Natural killer cell treated with Interleukin-12 subunit alpha and Interleukin-12 subunit beta and Interleukin-15 and Interleukin-18, amount 100 ng/mL, for 72 hours (primary cell): ENCODE results near the gene MRTFB. TPM values are rescaled to one million over a fixed set of nuclear protein-coding genes. Genes with fewer than 3 reads are reported as not detected.
"Not testable (repeated sequence)": the region's sequence is repeated elsewhere in the genome, so short reads cannot be mapped to it uniquely, and the experiment has no call there.

Experiments used
- ATAC-seq, 2 donors: fragments of 150-1000 bp; cut with Tn5 transposase in 1 of 2; sonication (Bioruptor Pico), chemical (Tn5 transposase) in 1 of 2; 2 replicates each; pipeline ENCODE4 v1.10.0; 2021
- DNase-seq: peaks from one replicate; pipeline ENCODE4 v3.0.0; 2022; ENCODE audit warnings: low spot score
- H3K27ac Mint-ChIP-seq, 2 donors: 1 replicate in 1 of 2; 2 replicates in 1 of 2; pipeline ENCODE4 v1.8.0; 2022; ENCODE audit warnings: mixed read lengths in 2 of 2, mild to moderate bottlenecking in 1 of 2, moderate library complexity in 1 of 2
- H3K27me3 Mint-ChIP-seq, 2 donors: 1 replicate in 1 of 2; 2 replicates in 1 of 2; pipeline ENCODE4 v1.8.0; 2022; ENCODE audit warnings: mixed read lengths in 2 of 2
- H3K36me3 Mint-ChIP-seq: one replicate; pipeline ENCODE4 v1.8.0; 2022; ENCODE audit warnings: mixed read lengths
- H3K4me1 Mint-ChIP-seq, 2 donors: 1 replicate in 1 of 2; 2 replicates in 1 of 2; pipeline ENCODE4 v1.8.0; 2022; ENCODE audit warnings: low read depth in 2 of 2, mixed read lengths in 2 of 2, mild to moderate bottlenecking in 1 of 2
- H3K4me3 Mint-ChIP-seq: one replicate; pipeline ENCODE4 v1.8.0; 2022; ENCODE audit warnings: mixed read lengths
- H3K9me3 Mint-ChIP-seq: 2 replicates; pipeline ENCODE4 v1.8.0; 2022; ENCODE audit warnings: mixed read lengths
- total RNA-seq, 2 donors: library from RNA; stranded (reverse); gene quantifications; one replicate each; pipeline ENCODE4 v1.2.3, GENCODE V29; 2022

MRTFB gene
- total RNA-seq, 2 donors from 2014 or later, result 10.0 to 20.4 TPM

DNA sequence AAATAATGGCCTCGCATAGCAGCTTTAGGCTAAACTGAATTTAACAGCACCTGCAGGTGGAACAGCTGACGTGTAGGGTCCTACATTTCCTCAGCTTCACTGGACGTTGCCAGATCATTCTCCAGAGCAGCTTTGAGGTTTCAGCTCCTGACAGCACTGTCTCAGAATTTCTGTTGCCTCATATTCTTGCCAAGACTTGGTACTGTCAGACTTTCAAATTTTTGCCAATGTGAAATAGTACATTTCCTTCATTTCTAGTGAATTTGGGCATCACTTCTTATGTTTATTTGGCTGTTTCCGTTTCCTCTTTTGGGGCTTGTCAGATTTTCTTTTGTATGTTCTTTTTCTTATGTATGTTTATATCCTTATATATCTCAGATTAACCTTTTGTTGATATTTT lies 48.7 kb downstream of the MRTFB start:
- H3K9me3 Mint-ChIP-seq, result no peaks in the 10 kb centered on the region
- no peak for DNase-seq
- H3K36me3 Mint-ChIP-seq, result no peaks in the 10 kb centered on the region
- H3K4me1 Mint-ChIP-seq, result peaks cover 0 to 4% of the 10 kb centered on the region in 2 donors
- no peak for ATAC-seq
- no peaks in the 10 kb centered on the region for H3K27me3 Mint-ChIP-seq
- H3K27ac Mint-ChIP-seq, result no peak overlapping the region
- H3K4me3 Mint-ChIP-seq, result no peak overlapping the region

DNA sequence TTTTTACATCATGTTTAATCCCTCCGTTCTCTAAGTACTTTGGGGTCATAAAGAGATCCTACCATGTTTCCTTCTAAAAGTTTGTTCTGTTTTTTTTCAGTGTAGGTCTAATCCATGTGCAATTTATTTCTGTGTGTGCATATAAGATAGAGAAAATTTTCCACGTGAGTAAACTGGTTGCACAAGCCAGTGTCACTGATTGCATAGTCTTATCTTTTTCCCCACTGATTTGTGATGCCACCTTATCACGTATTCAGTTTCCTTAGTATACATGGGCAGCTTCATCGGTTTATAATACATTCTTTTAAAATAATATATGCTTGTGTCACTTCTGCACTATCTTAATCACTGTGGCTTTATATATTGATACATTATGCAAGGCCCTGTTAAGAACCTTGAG lies 49.2 kb downstream of the MRTFB start:
- ATAC-seq, result no peak
- peaks cover 0 to 9% of the 10 kb centered on the region in 2 donors for H3K4me1 Mint-ChIP-seq
- no peak overlapping the region for H3K4me3 Mint-ChIP-seq

DNA sequence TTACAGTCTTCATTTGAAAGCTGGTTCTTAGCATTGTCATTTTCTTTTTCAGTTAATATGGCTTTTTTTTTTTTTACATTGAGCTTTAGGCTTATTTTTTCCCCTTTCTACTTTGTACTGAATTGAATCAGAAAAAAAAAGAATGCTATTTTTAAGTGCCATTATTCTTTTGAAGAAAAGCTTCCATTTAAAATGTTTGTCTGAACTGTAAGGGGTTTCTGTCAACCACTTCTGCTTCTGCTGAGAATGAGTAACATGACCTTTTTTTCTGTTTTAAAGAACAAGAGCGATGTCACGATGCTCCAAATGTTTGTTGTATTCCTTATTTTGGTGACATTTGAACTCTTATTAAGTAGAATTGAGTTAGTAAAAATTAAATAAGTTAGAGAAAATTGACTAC lies 50.0 kb downstream of the MRTFB start:
- H3K27me3 Mint-ChIP-seq, result no peaks in the 10 kb centered on the region
- H3K36me3 Mint-ChIP-seq, result no peaks in the 10 kb centered on the region
- H3K4me3 Mint-ChIP-seq, result no peak overlapping the region
- ATAC-seq (no peak), DNase-seq (no peak)
- H3K9me3 Mint-ChIP-seq, result no peaks in the 10 kb centered on the region
- no peak overlapping the region for H3K27ac Mint-ChIP-seq
- peaks cover 0 to 11% of the 10 kb centered on the region in 2 donors for H3K4me1 Mint-ChIP-seq

More for the DNA sequence above, 49.2 kb downstream of the MRTFB start:
- Mint-ChIP-seq H3K9me3 (no peaks in the 10 kb centered on the region), H3K27me3 (no peaks in the 10 kb centered on the region), H3K27ac (no peak overlapping the region), H3K36me3 (no peaks in the 10 kb centered on the region)
- DNase-seq, result no peak

GRCh38 chr16:14121872-14122271 lies 50.8 kb downstream of the MRTFB start:
- Mint-ChIP-seq H3K9me3 (no peaks in the 10 kb centered on the region), H3K4me1 (peaks cover 0 to 11% of the 10 kb centered on the region in 2 donors), H3K27me3 (no peaks in the 10 kb centered on the region), H3K27ac (no peak overlapping the region), H3K4me3 (no peak overlapping the region), H3K36me3 (no peaks in the 10 kb centered on the region)
- no peak for DNase-seq
- ATAC-seq, result no peak

- H3K4me3 Mint-ChIP-seq, ATAC-seq, DNase-seq, H3K27ac Mint-ChIP-seq, H3K27me3 Mint-ChIP-seq, H3K9me3 Mint-ChIP-seq, H3K36me3 Mint-ChIP-seq: not testable (repeated sequence)
- H3K4me1 Mint-ChIP-seq, result peaks cover 0 to 11% of the 10 kb centered on the region in 2 donors
Measured at GRCh38 chr16:14122430-14122829, 51.3 kb downstream of the MRTFB start.

DNA sequence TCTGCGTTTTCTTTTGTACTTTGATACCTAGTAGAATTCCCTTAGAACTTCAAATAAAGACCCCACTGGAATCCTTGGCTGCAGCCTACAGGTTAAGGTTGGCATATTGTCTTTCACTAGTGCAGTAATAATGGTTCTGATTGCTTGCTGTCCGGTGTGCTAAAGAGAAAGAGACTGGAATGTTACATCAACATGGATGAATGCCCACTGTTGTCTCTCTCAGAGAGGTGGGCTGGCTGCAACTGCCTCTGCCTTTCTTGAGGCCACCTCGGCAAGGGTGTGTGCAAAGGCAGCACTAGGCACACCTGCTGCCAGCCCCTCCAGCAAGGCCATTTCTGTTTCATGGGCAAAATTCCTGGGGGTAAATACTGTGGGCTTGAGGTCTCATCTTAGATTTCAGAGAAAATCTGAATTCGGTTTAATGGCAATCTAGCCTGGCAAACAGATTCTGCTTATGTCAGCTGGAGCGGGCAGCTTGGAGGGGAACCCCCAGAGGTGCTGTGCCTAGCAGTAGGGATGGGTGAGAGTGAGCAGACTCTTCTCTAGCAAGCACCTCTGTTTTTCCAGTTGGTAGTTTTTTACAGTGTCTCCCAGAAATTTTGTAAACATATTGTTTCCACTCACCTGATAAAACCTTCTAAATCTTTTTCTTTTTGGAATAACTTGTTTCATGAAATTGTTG lies 54.0 kb downstream of the MRTFB start:
- no peak for DNase-seq
- no peak overlapping the region for H3K27ac Mint-ChIP-seq
- H3K9me3 Mint-ChIP-seq, result no peaks in the 10 kb centered on the region
- no peak for ATAC-seq
- no peak overlapping the region for H3K4me3 Mint-ChIP-seq
- no peaks in the 10 kb centered on the region for H3K27me3 Mint-ChIP-seq
- H3K36me3 Mint-ChIP-seq, result no peaks in the 10 kb centered on the region
- peaks cover 0 to 11% of the 10 kb centered on the region in 2 donors for H3K4me1 Mint-ChIP-seq

- H3K27ac Mint-ChIP-seq, result no peak overlapping the region
- H3K36me3 Mint-ChIP-seq, result no peaks in the 10 kb centered on the region
- H3K4me3 Mint-ChIP-seq, result no peak overlapping the region
- peaks cover 0 to 9% of the 10 kb centered on the region in 2 donors for H3K4me1 Mint-ChIP-seq
- no peaks in the 10 kb centered on the region for H3K27me3 Mint-ChIP-seq
- no peaks in the 10 kb centered on the region for H3K9me3 Mint-ChIP-seq
- DNase-seq (no peak), ATAC-seq (no peak)
Measured at GRCh38 chr16:14125708-14126107, 54.6 kb downstream of the MRTFB start.

DNA sequence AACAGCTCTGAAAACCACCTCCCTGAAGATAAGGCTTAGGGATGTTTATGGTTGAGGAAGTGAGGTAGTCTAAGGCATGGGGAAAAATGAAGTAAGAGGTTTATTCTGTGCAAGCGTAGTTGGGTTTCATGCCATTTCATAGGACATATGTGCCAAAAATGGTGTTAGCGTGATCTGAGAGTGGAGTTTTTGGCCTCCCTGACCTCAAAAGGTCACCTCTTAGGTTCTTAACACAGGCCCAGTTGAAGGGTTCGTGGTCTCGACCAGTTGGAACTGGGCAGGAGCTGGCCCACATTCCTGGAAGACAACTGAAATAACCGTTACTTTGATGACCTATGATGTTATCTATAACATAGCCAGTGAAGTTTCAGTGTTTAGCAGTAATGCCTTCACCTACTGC lies 57.0 kb downstream of the MRTFB start:
- H3K36me3 Mint-ChIP-seq, result no peaks in the 10 kb centered on the region
- no peak overlapping the region for H3K4me3 Mint-ChIP-seq
- DNase-seq (no peak), ATAC-seq (no peak)
- H3K9me3 Mint-ChIP-seq, result no peaks in the 10 kb centered on the region
- peaks cover 0 to 9% of the 10 kb centered on the region in 2 donors for H3K4me1 Mint-ChIP-seq
- H3K27me3 Mint-ChIP-seq, result no peaks in the 10 kb centered on the region
- H3K27ac Mint-ChIP-seq, result no peak overlapping the region

DNA sequence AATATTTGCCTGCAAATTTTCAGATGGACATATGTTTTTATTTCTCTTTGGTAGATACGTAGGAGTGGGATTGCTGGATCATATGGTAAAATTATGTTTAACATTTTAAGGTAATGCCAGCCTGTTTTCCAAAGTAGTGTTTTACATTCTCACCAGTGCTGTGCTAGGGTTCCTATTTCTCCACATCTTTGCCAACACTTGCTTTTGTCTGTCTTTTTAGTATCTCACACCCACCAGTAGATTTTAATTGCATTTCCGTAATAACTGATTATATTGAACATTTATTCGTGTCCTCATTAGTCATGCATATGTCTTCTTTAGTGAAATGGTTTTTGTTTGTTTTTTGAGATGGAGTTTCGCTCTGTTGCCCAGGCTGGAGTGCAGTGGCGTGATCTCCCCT lies 58.4 kb downstream of the MRTFB start:
- Mint-ChIP-seq H3K27ac (no peak overlapping the region), H3K4me1 (peaks cover 0 to 7% of the 10 kb centered on the region in 2 donors), H3K4me3 (no peak overlapping the region), H3K9me3 (no peaks in the 10 kb centered on the region), H3K27me3 (no peaks in the 10 kb centered on the region), H3K36me3 (no peaks in the 10 kb centered on the region)
- DNase-seq (no peak), ATAC-seq (no peak)

GRCh38 chr16:14131774-14132695 lies 60.9 kb downstream of the MRTFB start:
- Mint-ChIP-seq H3K27me3 (no peaks in the 10 kb centered on the region), H3K4me3 (no peak overlapping the region), H3K36me3 (peaks cover 9% of the 10 kb centered on the region), H3K9me3 (no peaks in the 10 kb centered on the region), H3K27ac (no peak overlapping the region), H3K4me1 (no peaks in the 10 kb centered on the region)
- no peak for DNase-seq
- no peak for ATAC-seq

DNA sequence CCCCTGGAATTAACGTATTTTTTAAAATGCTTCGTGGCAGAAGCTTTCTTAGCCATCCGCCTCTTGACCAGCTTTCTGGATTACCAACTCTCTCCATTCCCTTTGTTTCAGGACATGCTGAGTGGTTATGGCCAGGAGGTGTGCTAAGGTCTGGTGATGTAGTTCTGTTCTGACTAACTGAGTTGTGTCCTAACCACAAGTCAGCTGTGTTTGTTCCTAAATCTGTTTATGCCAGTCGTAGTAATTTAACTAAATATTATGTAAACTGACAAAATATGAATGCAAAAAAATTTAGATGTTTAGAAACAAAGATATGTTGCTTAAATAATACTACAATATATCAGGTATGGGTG lies 61.6 kb downstream of the MRTFB start:
- H3K4me3 Mint-ChIP-seq, result no peak overlapping the region
- H3K27ac Mint-ChIP-seq, result no peak overlapping the region
- peaks cover 9% of the 10 kb centered on the region for H3K36me3 Mint-ChIP-seq
- no peaks in the 10 kb centered on the region for H3K9me3 Mint-ChIP-seq
- no peaks in the 10 kb centered on the region for H3K4me1 Mint-ChIP-seq
- ATAC-seq (no peak), DNase-seq (no peak)
- H3K27me3 Mint-ChIP-seq, result no peaks in the 10 kb centered on the region

DNA sequence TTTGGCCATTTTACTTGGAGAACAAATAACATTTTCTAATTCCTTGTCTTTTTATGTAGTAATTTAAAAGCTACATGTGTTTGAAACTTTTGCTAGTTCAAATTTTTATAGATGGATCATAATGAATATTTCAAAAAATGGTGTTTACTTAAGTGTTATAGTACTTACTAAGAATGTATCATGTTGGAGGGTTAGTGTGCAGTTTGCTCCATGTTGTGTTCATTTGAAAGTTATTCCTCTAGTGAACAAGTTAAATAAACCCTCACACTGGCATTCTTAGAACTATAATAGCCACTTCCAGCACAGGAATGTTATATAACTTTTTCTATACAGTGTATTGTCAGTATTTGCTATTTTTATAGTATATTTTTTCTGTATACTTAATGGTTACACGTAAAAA lies 62.8 kb downstream of the MRTFB start:
- H3K36me3 Mint-ChIP-seq, result peaks cover 9% of the 10 kb centered on the region
- no peaks in the 10 kb centered on the region for H3K4me1 Mint-ChIP-seq
- no peak overlapping the region for H3K4me3 Mint-ChIP-seq
- no peak overlapping the region for H3K27ac Mint-ChIP-seq
- H3K27me3 Mint-ChIP-seq, result no peaks in the 10 kb centered on the region
- DNase-seq (no peak), ATAC-seq (no peak)
- H3K9me3 Mint-ChIP-seq, result no peaks in the 10 kb centered on the region

DNA sequence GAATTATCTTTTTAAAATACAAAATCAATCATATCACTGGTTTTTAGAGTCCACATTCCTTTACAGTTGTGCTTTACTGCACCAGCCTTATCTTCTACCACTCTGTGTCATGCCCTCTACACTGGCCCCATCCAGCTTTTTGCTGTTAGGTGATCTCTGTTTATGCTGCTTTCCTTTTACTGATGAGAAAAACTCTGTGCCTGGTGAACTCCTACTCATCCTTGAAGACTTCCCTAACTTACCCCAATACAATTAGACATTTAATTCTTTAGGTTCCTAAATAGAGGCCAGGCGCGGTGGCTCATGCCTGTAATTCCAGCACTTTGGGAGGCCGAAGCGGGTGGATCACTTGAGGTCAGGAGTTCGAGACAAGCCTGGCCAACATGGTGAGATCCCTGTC lies 64.6 kb downstream of the MRTFB start:
- Mint-ChIP-seq H3K4me1 (no peaks in the 10 kb centered on the region), H3K4me3 (no peak overlapping the region), H3K27me3 (no peaks in the 10 kb centered on the region), H3K9me3 (no peaks in the 10 kb centered on the region), H3K27ac (no peak overlapping the region), H3K36me3 (peaks cover 9% of the 10 kb centered on the region)
- ATAC-seq (no peak), DNase-seq (no peak)

DNA sequence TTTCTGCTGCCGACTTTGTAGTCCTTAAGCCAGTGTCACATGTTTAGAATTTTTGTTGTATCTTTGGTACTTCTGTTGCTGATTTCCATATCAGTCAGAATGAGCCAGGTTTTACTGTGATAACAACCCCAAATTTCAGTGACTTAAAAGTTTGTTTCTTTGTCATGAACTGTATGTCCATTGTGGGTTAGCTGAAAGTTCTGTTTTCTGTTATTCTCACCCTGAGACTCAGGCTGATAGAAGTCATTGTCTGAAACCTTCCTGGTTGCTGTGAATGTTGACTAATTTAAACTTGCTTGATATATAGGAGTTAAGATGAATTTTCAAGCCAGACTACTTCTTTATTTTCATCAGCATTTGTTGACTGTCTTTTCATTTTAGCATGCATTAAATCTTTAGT lies 68.8 kb downstream of the MRTFB start:
- H3K36me3 Mint-ChIP-seq, result peaks cover 5% of the 10 kb centered on the region
- H3K9me3 Mint-ChIP-seq, result no peaks in the 10 kb centered on the region
- H3K4me1 Mint-ChIP-seq, result no peaks in the 10 kb centered on the region
- ATAC-seq (no peak), DNase-seq (no peak)
- no peak overlapping the region for H3K4me3 Mint-ChIP-seq
- H3K27ac Mint-ChIP-seq, result no peak overlapping the region
- H3K27me3 Mint-ChIP-seq, result no peaks in the 10 kb centered on the region
